Measurements from ENCODE around the gene BAIAP2.

GRCh38 chr17:81037798-81038733, 3.1 kb downstream of the BAIAP2 start:
- TF ChIP-seq POLR2A (IDR thresholded peaks at IDR 0.05) (no peak), POLR2AphosphoS5 (IDR thresholded peaks at IDR 0.05) (no peak)
- TF ChIP-seq, protein P1, sequence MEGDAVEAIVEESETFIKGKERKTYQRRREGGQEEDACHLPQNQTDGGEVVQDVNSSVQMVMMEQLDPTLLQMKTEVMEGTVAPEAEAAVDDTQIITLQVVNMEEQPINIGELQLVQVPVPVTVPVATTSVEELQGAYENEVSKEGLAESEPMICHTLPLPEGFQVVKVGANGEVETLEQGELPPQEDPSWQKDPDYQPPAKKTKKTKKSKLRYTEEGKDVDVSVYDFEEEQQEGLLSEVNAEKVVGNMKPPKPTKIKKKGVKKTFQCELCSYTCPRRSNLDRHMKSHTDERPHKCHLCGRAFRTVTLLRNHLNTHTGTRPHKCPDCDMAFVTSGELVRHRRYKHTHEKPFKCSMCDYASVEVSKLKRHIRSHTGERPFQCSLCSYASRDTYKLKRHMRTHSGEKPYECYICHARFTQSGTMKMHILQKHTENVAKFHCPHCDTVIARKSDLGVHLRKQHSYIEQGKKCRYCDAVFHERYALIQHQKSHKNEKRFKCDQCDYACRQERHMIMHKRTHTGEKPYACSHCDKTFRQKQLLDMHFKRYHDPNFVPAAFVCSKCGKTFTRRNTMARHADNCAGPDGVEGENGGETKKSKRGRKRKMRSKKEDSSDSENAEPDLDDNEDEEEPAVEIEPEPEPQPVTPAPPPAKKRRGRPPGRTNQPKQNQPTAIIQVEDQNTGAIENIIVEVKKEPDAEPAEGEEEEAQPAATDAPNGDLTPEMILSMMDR (IDR thresholded peaks at IDR 0.05 in 8 of 11, conservative IDR thresholded peaks at IDR 0.05 in 3 of 11) = no peak
